Measurements from ENCODE around the gene BICDL1. TPM values are rescaled to one million over a fixed set of nuclear protein-coding genes. Genes with fewer than 3 reads are reported as not detected.
A peak's percentile ranks its signal among the peaks of the same experiment; 100 is the strongest.

BICDL1 gene
- total and polyA plus RNA-seq, 10 of the 15 experiments (the other 5 are each of a cell fraction or from before 2014, with no cell fraction given): 0.72 to 12.3 (median 4.2) TPM

DNA sequence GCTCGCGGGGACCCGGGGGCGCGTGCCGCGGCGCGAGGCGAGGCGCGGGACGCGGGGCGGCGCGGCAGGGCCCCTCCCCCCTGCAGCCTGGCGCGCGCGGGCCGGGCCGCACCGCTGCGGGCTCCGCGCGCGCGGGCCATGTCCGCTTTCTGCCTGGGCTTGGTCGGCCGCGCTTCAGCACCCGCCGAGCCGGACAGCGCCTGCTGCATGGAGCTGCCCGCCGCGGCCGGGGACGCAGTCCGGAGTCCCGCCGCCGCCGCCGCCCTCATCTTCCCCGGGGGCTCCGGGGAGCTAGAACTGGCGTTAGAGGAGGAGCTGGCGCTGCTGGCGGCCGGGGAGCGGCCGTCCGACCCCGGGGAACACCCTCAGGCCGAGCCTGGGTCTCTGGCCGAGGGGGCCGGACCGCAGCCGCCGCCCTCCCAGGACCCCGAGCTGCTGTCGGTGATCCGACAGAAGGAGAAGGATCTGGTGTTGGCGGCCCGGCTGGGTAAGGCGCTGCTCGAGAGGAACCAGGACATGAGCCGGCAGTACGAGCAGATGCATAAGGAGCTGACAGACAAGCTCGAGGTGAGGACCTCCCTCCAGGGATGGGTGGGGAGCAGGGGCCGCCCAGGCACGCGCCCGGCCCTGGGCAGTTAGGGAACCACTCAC is 820 bp downstream of the BICDL1 start (continued):
- TF ChIP-seq NFYA (IDR thresholded peaks at IDR 0.05; ENCODE audit: borderline replicate concordance, low read depth, low read length): no peak
- peak; percentile 91 for TF ChIP-seq NKRF (conservative IDR thresholded peaks at IDR 0.05)
- no peak for TF ChIP-seq TBL1XR1 (IDR thresholded peaks at IDR 0.05; ENCODE audit: low read depth, low read length)
- peak; percentile 53 for TF ChIP-seq BACH1 (IDR thresholded peaks at IDR 0.05; ENCODE audit: borderline replicate concordance)
- TF ChIP-seq ZNF687 (IDR thresholded peaks at IDR 0.05): no peak
- no peak for TF ChIP-seq ELK1 (IDR thresholded peaks at IDR 0.05; ENCODE audit: low read depth, low read length)
- peak; percentile 65; the same call in 1 of the 2 replicates for TF ChIP-seq LARP7 (IDR thresholded peaks at IDR 0.05)
- TF ChIP-seq, protein P1, sequence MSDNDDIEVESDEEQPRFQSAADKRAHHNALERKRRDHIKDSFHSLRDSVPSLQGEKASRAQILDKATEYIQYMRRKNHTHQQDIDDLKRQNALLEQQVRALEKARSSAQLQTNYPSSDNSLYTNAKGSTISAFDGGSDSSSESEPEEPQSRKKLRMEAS (IDR thresholded peaks at IDR 0.05; ENCODE audit: low read depth, low read length): peak; percentile 42; the same call in 1 of the 2 replicates
- TF ChIP-seq CHD2 (IDR thresholded peaks at IDR 0.05; ENCODE audit: borderline replicate concordance, low read depth, low read length): no peak
